ENCODE data around the gene RRAS2. TPM values are rescaled to one million over a fixed set of nuclear protein-coding genes. Genes with fewer than 3 reads are reported as not detected.

The RRAS2 gene
- total RNA-seq, 1 donor from 2014 or later: 45.3 TPM

- TF ChIP-seq CTCF (IDR thresholded peaks at IDR 0.05; ENCODE audit: borderline replicate concordance): no peak
- Histone ChIP-seq H3K27me3 (ENCODE audit: low read depth) (peaks cover 18% of the 10 kb centered on the region), H3K4me1 (no peaks in the 10 kb centered on the region), H3K27ac (replicated peaks) (no peak overlapping the region), H3K36me3 (no peaks in the 10 kb centered on the region), H3K9me3 (replicated peaks) (no peaks in the 10 kb centered on the region), H3K4me3 (no peak overlapping the region)
- intact Hi-C loops (cut with micrococcal nuclease): no loop called here
- no peak for DNase-seq
Measured at GRCh38 chr11:14261066-14261465, 97.9 kb downstream of the RRAS2 start.

- H3K27ac ChIP-seq (replicated peaks): no peak overlapping the region
- peaks cover 28% of the 10 kb centered on the region for H3K27me3 ChIP-seq (ENCODE audit: low read depth)
- intact Hi-C loops (cut with micrococcal nuclease): no loop called here
- no peak for TF ChIP-seq CTCF (IDR thresholded peaks at IDR 0.05; ENCODE audit: borderline replicate concordance)
- no peak overlapping the region for H3K4me3 ChIP-seq
- H3K36me3 ChIP-seq: no peaks in the 10 kb centered on the region
- H3K9me3 ChIP-seq (replicated peaks): no peaks in the 10 kb centered on the region
- H3K4me1 ChIP-seq: no peaks in the 10 kb centered on the region
- no peak for DNase-seq
Measured at GRCh38 chr11:14259878-14260277, 99.1 kb downstream of the RRAS2 start.

- Histone ChIP-seq H3K4me3 (no peak overlapping the region), H3K27ac (replicated peaks) (no peak overlapping the region), H3K36me3 (no peaks in the 10 kb centered on the region), H3K9me3 (replicated peaks) (no peaks in the 10 kb centered on the region), H3K27me3 (ENCODE audit: low read depth) (peaks cover 33% of the 10 kb centered on the region), H3K4me1 (no peaks in the 10 kb centered on the region)
- intact Hi-C loops (cut with micrococcal nuclease): no loop called here
- no peak for DNase-seq
- no peak for TF ChIP-seq CTCF (IDR thresholded peaks at IDR 0.05; ENCODE audit: borderline replicate concordance)
Measured at GRCh38 chr11:14259186-14259784, 99.7 kb downstream of the RRAS2 start.

- peaks cover 42% of the 10 kb centered on the region for H3K27me3 ChIP-seq (ENCODE audit: low read depth)
- H3K4me1 ChIP-seq: peaks cover 2% of the 10 kb centered on the region
- no peaks in the 10 kb centered on the region for H3K9me3 ChIP-seq (replicated peaks)
- no peaks in the 10 kb centered on the region for H3K36me3 ChIP-seq
- no peak overlapping the region for H3K4me3 ChIP-seq
- intact Hi-C loops (cut with micrococcal nuclease): no loop called here
- H3K27ac ChIP-seq (replicated peaks): no peak overlapping the region
- TF ChIP-seq CTCF (IDR thresholded peaks at IDR 0.05; ENCODE audit: borderline replicate concordance): no peak
- no peak for DNase-seq
Measured at GRCh38 chr11:14258221-14258935, 100.6 kb downstream of the RRAS2 start.

GRCh38 chr11:14255238-14255534 is 103.8 kb downstream of the RRAS2 start:
- no peak for TF ChIP-seq CTCF (IDR thresholded peaks at IDR 0.05; ENCODE audit: borderline replicate concordance)
- Histone ChIP-seq H3K36me3 (no peaks in the 10 kb centered on the region), H3K27ac (replicated peaks) (no peak overlapping the region), H3K27me3 (ENCODE audit: low read depth) (peaks cover 71% of the 10 kb centered on the region), H3K4me3 (no peak overlapping the region), H3K4me1 (peaks cover 4% of the 10 kb centered on the region), H3K9me3 (replicated peaks) (no peaks in the 10 kb centered on the region)
- no peak for DNase-seq
- intact Hi-C loops (cut with micrococcal nuclease): no loop called here
